ENCODE results near the gene GADD45GIP1. TPM values are rescaled to one million over a fixed set of nuclear protein-coding genes. Genes with fewer than 3 reads are reported as not detected.
"Not testable (repeated sequence)": the region's sequence is repeated elsewhere in the genome, so short reads cannot be mapped to it uniquely, and the experiment has no call there.

GADD45GIP1 gene
- total RNA-seq, 1 experiment from 2014 or later: 36.7 TPM

GRCh38 chr19:12952488-12953137, 4.4 kb downstream of the GADD45GIP1 start:
- Histone ChIP-seq H3K9me3 (ENCODE audit: control insufficient read depth, insufficient read depth, low read depth, low read length) (no peaks in the 10 kb centered on the region), H3K4me1 (ENCODE audit: control insufficient read depth, insufficient read depth, low read length) (peaks cover 31% of the 10 kb centered on the region), H3K4me3 (ENCODE audit: low read depth in 2 of 2, low read length in 2 of 2) (no peak overlapping the region), H3K36me3 (ENCODE audit: control insufficient read depth, insufficient read depth, low read length) (peaks cover 11% of the 10 kb centered on the region), H3K27ac (ENCODE audit: low read length) (no peak overlapping the region; the same call in 1 of the 2 replicates), H3K27me3 (ENCODE audit: control insufficient read depth, insufficient read depth, low read length) (no peaks in the 10 kb centered on the region)
- in situ Hi-C loops (cut with HindIII; ENCODE audit: low pct_unique_long_range_greater_than_20kb, low sequenced_read_pairs) (no loop called here), intact Hi-C loops (cut with micrococcal nuclease; ENCODE audit: unreplicated experiment) (no loop called here)
- TF ChIP-seq, protein P1, sequence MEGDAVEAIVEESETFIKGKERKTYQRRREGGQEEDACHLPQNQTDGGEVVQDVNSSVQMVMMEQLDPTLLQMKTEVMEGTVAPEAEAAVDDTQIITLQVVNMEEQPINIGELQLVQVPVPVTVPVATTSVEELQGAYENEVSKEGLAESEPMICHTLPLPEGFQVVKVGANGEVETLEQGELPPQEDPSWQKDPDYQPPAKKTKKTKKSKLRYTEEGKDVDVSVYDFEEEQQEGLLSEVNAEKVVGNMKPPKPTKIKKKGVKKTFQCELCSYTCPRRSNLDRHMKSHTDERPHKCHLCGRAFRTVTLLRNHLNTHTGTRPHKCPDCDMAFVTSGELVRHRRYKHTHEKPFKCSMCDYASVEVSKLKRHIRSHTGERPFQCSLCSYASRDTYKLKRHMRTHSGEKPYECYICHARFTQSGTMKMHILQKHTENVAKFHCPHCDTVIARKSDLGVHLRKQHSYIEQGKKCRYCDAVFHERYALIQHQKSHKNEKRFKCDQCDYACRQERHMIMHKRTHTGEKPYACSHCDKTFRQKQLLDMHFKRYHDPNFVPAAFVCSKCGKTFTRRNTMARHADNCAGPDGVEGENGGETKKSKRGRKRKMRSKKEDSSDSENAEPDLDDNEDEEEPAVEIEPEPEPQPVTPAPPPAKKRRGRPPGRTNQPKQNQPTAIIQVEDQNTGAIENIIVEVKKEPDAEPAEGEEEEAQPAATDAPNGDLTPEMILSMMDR (IDR thresholded peaks at IDR 0.05): no peak
- TF ChIP-seq SIN3A (IDR thresholded peaks at IDR 0.05; ENCODE audit: borderline replicate concordance, insufficient read depth, low read depth, low read length): no peak
- no peak for TF ChIP-seq TCF7L2 (IDR thresholded peaks at IDR 0.05; ENCODE audit: low read depth, low read length)
- ChIA-PET POLR2A (no interaction called here), CTCF (no interaction called here)
- no peak for ATAC-seq
- BruUV-seq (replicated peaks): no TSS peak
- no peak for DNase-seq (ENCODE audit: low read depth, low spot score)

- H3K27me3 ChIP-seq (ENCODE audit: control insufficient read depth, insufficient read depth, low read length); BruUV-seq (replicated peaks); intact Hi-C loops (cut with micrococcal nuclease; ENCODE audit: unreplicated experiment); CTCF ChIA-PET; in situ Hi-C loops (cut with HindIII; ENCODE audit: low pct_unique_long_range_greater_than_20kb, low sequenced_read_pairs); ATAC-seq; H3K4me3 ChIP-seq (ENCODE audit: low read depth in 2 of 2, low read length in 2 of 2); POLR2A ChIA-PET; H3K27ac ChIP-seq (ENCODE audit: low read length); DNase-seq (ENCODE audit: low read depth, low spot score); H3K9me3 ChIP-seq (ENCODE audit: control insufficient read depth, insufficient read depth, low read depth, low read length): not testable (repeated sequence)
- H3K36me3 ChIP-seq (ENCODE audit: control insufficient read depth, insufficient read depth, low read length): peaks cover 12% of the 10 kb centered on the region
- peaks cover 36% of the 10 kb centered on the region for H3K4me1 ChIP-seq (ENCODE audit: control insufficient read depth, insufficient read depth, low read length)
These were observed 5.0 kb downstream of the GADD45GIP1 start for GRCh38 chr19:12952050-12952449.

DNA sequence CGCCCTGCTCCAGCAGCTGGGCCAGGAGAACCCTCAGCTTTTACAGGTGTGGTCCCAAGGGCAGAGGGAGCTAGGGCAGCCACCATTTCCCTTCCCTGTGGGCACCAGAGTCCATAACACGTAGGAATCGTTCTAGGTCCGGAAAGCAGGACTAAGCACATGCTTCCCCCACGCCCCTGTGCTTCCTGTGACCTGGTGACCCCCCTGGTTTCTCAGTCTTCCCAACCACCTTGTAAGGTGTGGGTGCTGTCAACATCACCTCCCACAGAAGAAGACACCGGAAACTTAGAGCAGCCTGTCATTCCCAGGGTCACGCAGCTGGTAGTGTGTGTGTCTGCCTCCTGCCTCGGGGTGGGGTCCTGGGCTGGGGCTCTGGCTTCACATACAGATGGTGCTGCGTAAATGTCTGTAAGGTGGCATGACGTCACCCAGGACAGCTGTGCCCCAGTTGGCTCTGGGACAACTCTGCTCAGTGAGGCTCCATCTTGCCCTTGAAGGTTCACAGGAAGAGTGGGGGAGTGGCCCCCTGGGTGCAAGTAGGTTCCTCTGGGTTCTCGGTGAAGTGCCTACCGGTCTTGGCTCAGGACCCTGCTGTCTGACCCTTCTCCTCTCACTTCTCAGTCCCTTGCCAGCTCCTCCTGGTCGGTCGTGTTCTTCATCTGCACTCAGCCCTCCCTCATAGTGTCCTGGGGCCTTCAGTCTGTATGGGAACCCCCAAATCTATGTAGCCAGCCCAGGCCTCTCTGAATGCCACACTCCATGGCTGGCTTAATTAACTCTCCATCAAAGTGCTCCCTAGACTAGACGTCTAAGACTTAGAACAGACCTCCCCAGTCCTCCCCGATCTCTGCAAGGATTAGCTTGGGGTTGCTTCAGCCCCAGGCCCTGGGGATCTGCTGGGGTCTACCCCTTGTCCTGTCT, 7.4 kb downstream of the GADD45GIP1 start:
- CTCF ChIA-PET: no interaction called here
- no peaks in the 10 kb centered on the region for H3K9me3 ChIP-seq (ENCODE audit: control insufficient read depth, insufficient read depth, low read depth, low read length)
- POLR2A ChIA-PET: interaction anchor here (0.5 kb wide), 1 partner anchor 9 kb away, joined by 3 read pairs; no protein-coding TSS in a partner anchor
- H3K4me1 ChIP-seq (ENCODE audit: control insufficient read depth, insufficient read depth, low read length): peaks cover 33% of the 10 kb centered on the region
- intact Hi-C loops (cut with micrococcal nuclease; ENCODE audit: unreplicated experiment) (no loop called here), in situ Hi-C loops (cut with HindIII; ENCODE audit: low pct_unique_long_range_greater_than_20kb, low sequenced_read_pairs) (no loop called here)
- peaks cover 13% of the 10 kb centered on the region for H3K36me3 ChIP-seq (ENCODE audit: control insufficient read depth, insufficient read depth, low read length)
- no TSS peak for BruUV-seq (replicated peaks)
- no peaks in the 10 kb centered on the region for H3K27me3 ChIP-seq (ENCODE audit: control insufficient read depth, insufficient read depth, low read length)
- no peak overlapping the region for H3K27ac ChIP-seq (ENCODE audit: low read length)
- H3K4me3 ChIP-seq (ENCODE audit: low read depth in 2 of 2, low read length in 2 of 2): no peak overlapping the region
- ATAC-seq (no peak), DNase-seq (ENCODE audit: low read depth, low spot score) (no peak)
- TF ChIP-seq POLR2AphosphoS5 (IDR thresholded peaks at IDR 0.05; ENCODE audit: low read depth, low read length) (0 out of 2 replicates have a peak, but pooled peaks have one; percentile 25), TCF7L2 (IDR thresholded peaks at IDR 0.05; ENCODE audit: low read depth, low read length) (no peak)
- TF ChIP-seq, protein P2, sequence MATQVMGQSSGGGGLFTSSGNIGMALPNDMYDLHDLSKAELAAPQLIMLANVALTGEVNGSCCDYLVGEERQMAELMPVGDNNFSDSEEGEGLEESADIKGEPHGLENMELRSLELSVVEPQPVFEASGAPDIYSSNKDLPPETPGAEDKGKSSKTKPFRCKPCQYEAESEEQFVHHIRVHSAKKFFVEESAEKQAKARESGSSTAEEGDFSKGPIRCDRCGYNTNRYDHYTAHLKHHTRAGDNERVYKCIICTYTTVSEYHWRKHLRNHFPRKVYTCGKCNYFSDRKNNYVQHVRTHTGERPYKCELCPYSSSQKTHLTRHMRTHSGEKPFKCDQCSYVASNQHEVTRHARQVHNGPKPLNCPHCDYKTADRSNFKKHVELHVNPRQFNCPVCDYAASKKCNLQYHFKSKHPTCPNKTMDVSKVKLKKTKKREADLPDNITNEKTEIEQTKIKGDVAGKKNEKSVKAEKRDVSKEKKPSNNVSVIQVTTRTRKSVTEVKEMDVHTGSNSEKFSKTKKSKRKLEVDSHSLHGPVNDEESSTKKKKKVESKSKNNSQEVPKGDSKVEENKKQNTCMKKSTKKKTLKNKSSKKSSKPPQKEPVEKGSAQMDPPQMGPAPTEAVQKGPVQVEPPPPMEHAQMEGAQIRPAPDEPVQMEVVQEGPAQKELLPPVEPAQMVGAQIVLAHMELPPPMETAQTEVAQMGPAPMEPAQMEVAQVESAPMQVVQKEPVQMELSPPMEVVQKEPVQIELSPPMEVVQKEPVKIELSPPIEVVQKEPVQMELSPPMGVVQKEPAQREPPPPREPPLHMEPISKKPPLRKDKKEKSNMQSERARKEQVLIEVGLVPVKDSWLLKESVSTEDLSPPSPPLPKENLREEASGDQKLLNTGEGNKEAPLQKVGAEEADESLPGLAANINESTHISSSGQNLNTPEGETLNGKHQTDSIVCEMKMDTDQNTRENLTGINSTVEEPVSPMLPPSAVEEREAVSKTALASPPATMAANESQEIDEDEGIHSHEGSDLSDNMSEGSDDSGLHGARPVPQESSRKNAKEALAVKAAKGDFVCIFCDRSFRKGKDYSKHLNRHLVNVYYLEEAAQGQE (IDR thresholded peaks at IDR 0.05; ENCODE audit: insufficient read depth in 1 of 2, low read depth in 2 of 2, low read length in 1 of 2): no peak

Measured in Panc1 (cell line).